Upper lobe of left lung (tissue), 4 donors: ENCODE data around the gene FBH1.

Source experiments
- EP300 ChIP-seq, 4 donors: sonication (generic); formaldehyde crosslinking; IDR thresholded peaks; one replicate each; pipeline ENCODE4 v1.5.1; 2017; ENCODE audit warnings: antibody characterized with exemption in 4 of 4, control low read depth in 2 of 4
- POLR2A ChIP-seq, 4 donors: fragments of 450-650 bp; IDR thresholded peaks; one replicate each; pipeline ENCODE4 v1.5.1; 2016 to 2017; ENCODE audit warnings: antibody characterized with exemption in 4 of 4, mild to moderate bottlenecking in 2 of 4
- TF ChIP-seq, protein P1 (sequence below), 6 experiments: fragments of 450-650 bp in 4 of 6; fragments of 200-600 bp in 2 of 6; sonication (generic) in 2 of 6; IDR thresholded peaks; one replicate each; pipeline ENCODE4 v1.5.1; 2016 to 2019; ENCODE audit warnings: antibody characterized with exemption in 6 of 6

DNA sequence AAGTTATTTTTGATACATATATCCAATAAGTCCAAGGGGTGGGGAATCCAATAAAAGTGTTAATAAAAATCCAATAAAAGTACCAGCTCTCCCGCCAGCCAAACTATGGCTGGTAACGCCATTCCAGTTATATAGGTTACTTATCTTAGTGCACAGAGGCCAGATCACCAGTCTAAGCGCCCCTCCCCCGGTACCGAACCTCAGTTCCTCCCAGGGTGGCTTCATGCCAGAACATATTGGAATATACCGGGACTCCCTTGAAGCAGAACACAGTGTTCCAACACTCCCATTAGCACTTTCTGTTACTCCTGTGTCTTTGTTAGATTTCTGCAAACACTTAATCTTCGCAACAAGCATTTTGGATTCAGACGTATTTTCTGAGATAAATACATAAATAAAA, 7.5 kb downstream of the FBH1 start:
- TF ChIP-seq, protein P1, sequence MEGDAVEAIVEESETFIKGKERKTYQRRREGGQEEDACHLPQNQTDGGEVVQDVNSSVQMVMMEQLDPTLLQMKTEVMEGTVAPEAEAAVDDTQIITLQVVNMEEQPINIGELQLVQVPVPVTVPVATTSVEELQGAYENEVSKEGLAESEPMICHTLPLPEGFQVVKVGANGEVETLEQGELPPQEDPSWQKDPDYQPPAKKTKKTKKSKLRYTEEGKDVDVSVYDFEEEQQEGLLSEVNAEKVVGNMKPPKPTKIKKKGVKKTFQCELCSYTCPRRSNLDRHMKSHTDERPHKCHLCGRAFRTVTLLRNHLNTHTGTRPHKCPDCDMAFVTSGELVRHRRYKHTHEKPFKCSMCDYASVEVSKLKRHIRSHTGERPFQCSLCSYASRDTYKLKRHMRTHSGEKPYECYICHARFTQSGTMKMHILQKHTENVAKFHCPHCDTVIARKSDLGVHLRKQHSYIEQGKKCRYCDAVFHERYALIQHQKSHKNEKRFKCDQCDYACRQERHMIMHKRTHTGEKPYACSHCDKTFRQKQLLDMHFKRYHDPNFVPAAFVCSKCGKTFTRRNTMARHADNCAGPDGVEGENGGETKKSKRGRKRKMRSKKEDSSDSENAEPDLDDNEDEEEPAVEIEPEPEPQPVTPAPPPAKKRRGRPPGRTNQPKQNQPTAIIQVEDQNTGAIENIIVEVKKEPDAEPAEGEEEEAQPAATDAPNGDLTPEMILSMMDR (IDR thresholded peaks at IDR 0.05), result no peak
- TF ChIP-seq POLR2A (IDR thresholded peaks at IDR 0.05), result no peak
- TF ChIP-seq EP300 (IDR thresholded peaks at IDR 0.05), result no peak
